ENCODE data around the gene B4GALNT2. TPM values are rescaled to one million over a fixed set of nuclear protein-coding genes. Genes with fewer than 3 reads are reported as not detected.

B4GALNT2 gene
- total RNA-seq, 1 experiment from 2014 or later, result 0.05 TPM

GRCh38 chr17:49224997-49225337, 92.4 kb downstream of the B4GALNT2 start:
- Mint-ChIP-seq H3K27me3 (ENCODE audit: insufficient read depth, unreplicated experiment) (peaks cover 34% of the 10 kb centered on the region), H3K36me3 (ENCODE audit: insufficient read depth, unreplicated experiment) (no peaks in the 10 kb centered on the region), H3K27ac (ENCODE audit: low read depth, unreplicated experiment) (no peak overlapping the region), H3K4me1 (ENCODE audit: insufficient read depth, unreplicated experiment) (no peaks in the 10 kb centered on the region), H3K4me3 (ENCODE audit: unreplicated experiment) (no peak overlapping the region), H3K9me3 (ENCODE audit: unreplicated experiment) (no peaks in the 10 kb centered on the region)
- no TSS peak for BruUV-seq (replicated peaks)
- CTCF ChIA-PET, result interaction anchor here (0.6 to 2.2 kb wide), 3 partner anchors 34 to 634 kb away, joined by 3 to 6 read pairs (median 4); no protein-coding TSS in a partner anchor
- POLR2A ChIA-PET, result interaction anchor here (0.6 to 0.7 kb wide), 2 partner anchors 39 to 197 kb away, joined by 3 read pairs; no protein-coding TSS in a partner anchor
- no peak for TF ChIP-seq CTCF (IDR thresholded peaks at IDR 0.05; ENCODE audit: unreplicated experiment)
- no peak for DNase-seq (ENCODE audit: unreplicated experiment)
- intact Hi-C loops (cut with micrococcal nuclease), result no loop called here

- TF ChIP-seq CTCF (IDR thresholded peaks at IDR 0.05; ENCODE audit: unreplicated experiment), result no peak
- POLR2A ChIA-PET, result interaction anchor here (0.6 to 0.7 kb wide), 2 partner anchors 39 to 1341 kb away, joined by 3 to 4 read pairs; no protein-coding TSS in a partner anchor
- H3K9me3 Mint-ChIP-seq (ENCODE audit: unreplicated experiment), result no peaks in the 10 kb centered on the region
- intact Hi-C loops (cut with micrococcal nuclease), result loop anchor here (2.0 kb wide), 1 partner anchor 65 kb away; no protein-coding TSS in a partner anchor
- no peak overlapping the region for H3K4me3 Mint-ChIP-seq (ENCODE audit: unreplicated experiment)
- BruUV-seq (replicated peaks), result no TSS peak
- H3K27ac Mint-ChIP-seq (ENCODE audit: low read depth, unreplicated experiment), result no peak overlapping the region
- DNase-seq (ENCODE audit: unreplicated experiment), result no peak
- peaks cover 34% of the 10 kb centered on the region for H3K27me3 Mint-ChIP-seq (ENCODE audit: insufficient read depth, unreplicated experiment)
- no peaks in the 10 kb centered on the region for H3K4me1 Mint-ChIP-seq (ENCODE audit: insufficient read depth, unreplicated experiment)
- CTCF ChIA-PET, result interaction anchor here (0.6 to 2.2 kb wide), 5 partner anchors 11 to 635 kb away, joined by 3 to 7 read pairs (median 4); no protein-coding TSS in a partner anchor
- H3K36me3 Mint-ChIP-seq (ENCODE audit: insufficient read depth, unreplicated experiment), result no peaks in the 10 kb centered on the region
Observed at GRCh38 chr17:49225554-49226236, 93.1 kb downstream of the B4GALNT2 start.

Other genes with a start within 250 kb of the B4GALNT2 start
- 149 and 150 TPM in 2 replicates for gene ATP5MC1, start 240.0 kb upstream of the B4GALNT2 start, total RNA-seq (2022)
- gene UBE2Z, start 224.4 kb upstream of the B4GALNT2 start, total RNA-seq (2022), result 106 and 115 TPM in 2 replicates
- 156 and 184 TPM in 2 replicates for gene SNF8, start 187.9 kb upstream of the B4GALNT2 start, total RNA-seq (2022)
- not detected in 2 replicates for gene GIP, start 164.2 kb upstream of the B4GALNT2 start, total RNA-seq (2022)
- gene IGF2BP1, start 135.4 kb upstream of the B4GALNT2 start, total RNA-seq (2022), result 0.02 and 0.27 TPM in 2 replicates
- not detected in 2 replicates for gene GNGT2, start 77.8 kb downstream of the B4GALNT2 start, total RNA-seq (2022)
- not detected in 2 replicates for gene ABI3, start 77.9 kb downstream of the B4GALNT2 start, total RNA-seq (2022)
- gene PHOSPHO1, start 98.0 kb downstream of the B4GALNT2 start, total RNA-seq (2022), result not detected in 2 replicates
- 18.8 and 19.6 TPM in 2 replicates for gene ZNF652, start 229.5 kb downstream of the B4GALNT2 start, total RNA-seq (2022)

All from MCF 10A (cell line).